ENCODE results near the gene PHC3.

GRCh38 chr3:170080605-170081004 lies 100.9 kb downstream of the PHC3 start:
- TF ChIP-seq CTCF (IDR thresholded peaks at IDR 0.05; ENCODE audit: insufficient read depth, low read length) = no peak
- no peak for TF ChIP-seq POLR2AphosphoS5 (IDR thresholded peaks at IDR 0.05; ENCODE audit: low read depth)

Measured in HL-60 (cell line).